ENCODE data around the gene AMT. TPM values are rescaled to one million over a fixed set of nuclear protein-coding genes. Genes with fewer than 3 reads are reported as not detected.

The AMT gene
- total RNA-seq, 1 experiment from 2014 or later: 1.3 TPM

- H3K4me1 ChIP-seq (ENCODE audit: insufficient read depth, low read length, poor library complexity, severe bottlenecking): no peaks in the 10 kb centered on the region
- intact Hi-C loops (cut with micrococcal nuclease; ENCODE audit: unreplicated experiment): no loop called here
- ChIA-PET POLR2A (ENCODE audit: low non-redundant PET) (no interaction called here), CTCF (interaction anchor here (1.8 kb wide), 1 partner anchor 11 kb away, joined by 5 read pairs; no protein-coding TSS in a partner anchor)
- TF ChIP-seq CTCF (conservative IDR thresholded peaks at IDR 0.05; ENCODE audit: low read depth, low read length) (no peak), EZH2 (IDR thresholded peaks at IDR 0.05; ENCODE audit: borderline replicate concordance, low read depth, low read length, poor library complexity, severe bottlenecking) (no peak)
- H3K27me3 ChIP-seq (replicated peaks; ENCODE audit: insufficient read depth, low read depth, low read length, poor library complexity): no peaks in the 10 kb centered on the region
- no peaks in the 10 kb centered on the region for H3K36me3 ChIP-seq (ENCODE audit: insufficient read depth, low read length, poor library complexity, severe bottlenecking)
- H3K27ac ChIP-seq (ENCODE audit: low read depth, low read length, poor library complexity, severe bottlenecking): no peak overlapping the region
- BruUV-seq (replicated peaks): no TSS peak
- no peaks in the 10 kb centered on the region for H3K9me3 ChIP-seq (ENCODE audit: low read depth, low read length, poor library complexity, severe bottlenecking)
- no peak for DNase-seq (ENCODE audit: low spot score)
- H3K4me3 ChIP-seq (ENCODE audit: low read depth, low read length, poor library complexity, severe bottlenecking): no peak overlapping the region
These were observed 38.1 kb upstream of the AMT start for GRCh38 chr3:49460188-49460890.

DNA sequence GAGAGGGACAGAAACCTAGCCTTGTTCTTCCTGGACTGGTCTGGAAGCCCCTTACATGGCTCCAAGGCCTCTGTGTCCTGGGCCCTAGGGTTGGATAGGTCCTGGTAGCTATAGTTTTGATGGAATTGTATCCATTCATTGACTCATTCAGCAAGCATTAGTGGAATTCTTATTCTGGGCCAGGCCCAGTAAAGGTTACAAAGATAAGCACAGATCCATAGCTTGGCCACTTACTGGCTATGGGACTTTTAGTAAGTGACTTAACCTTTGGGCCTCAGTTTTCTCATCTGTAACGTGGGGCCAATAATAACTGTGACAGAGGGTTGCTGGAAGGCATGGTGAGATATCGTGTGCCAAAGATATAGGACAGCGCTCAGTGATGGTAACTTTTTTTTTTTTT, 34.2 kb upstream of the AMT start:
- CTCF ChIA-PET: interaction anchor here (0.6 kb wide), 1 partner anchor 14 kb away, joined by 3 read pairs; the partner anchor contains the start of gene DAG1
- no peak for DNase-seq (ENCODE audit: low spot score)
- BruUV-seq (replicated peaks): no TSS peak
- no peak for TF ChIP-seq EZH2 (IDR thresholded peaks at IDR 0.05; ENCODE audit: borderline replicate concordance, low read depth, low read length, poor library complexity, severe bottlenecking)
- TF ChIP-seq CTCF (conservative IDR thresholded peaks at IDR 0.05; ENCODE audit: low read depth, low read length): no peak
- Histone ChIP-seq H3K4me1 (ENCODE audit: insufficient read depth, low read length, poor library complexity, severe bottlenecking) (no peaks in the 10 kb centered on the region), H3K27ac (ENCODE audit: low read depth, low read length, poor library complexity, severe bottlenecking) (no peak overlapping the region), H3K4me3 (ENCODE audit: low read depth, low read length, poor library complexity, severe bottlenecking) (no peak overlapping the region), H3K9me3 (ENCODE audit: low read depth, low read length, poor library complexity, severe bottlenecking) (no peaks in the 10 kb centered on the region), H3K27me3 (replicated peaks; ENCODE audit: insufficient read depth, low read depth, low read length, poor library complexity) (no peaks in the 10 kb centered on the region), H3K36me3 (ENCODE audit: insufficient read depth, low read length, poor library complexity, severe bottlenecking) (no peaks in the 10 kb centered on the region)
- intact Hi-C loops (cut with micrococcal nuclease; ENCODE audit: unreplicated experiment): no loop called here
- POLR2A ChIA-PET (ENCODE audit: low non-redundant PET): no interaction called here

GRCh38 chr3:49454898-49455681, 32.8 kb upstream of the AMT start:
- Histone ChIP-seq H3K27ac (ENCODE audit: low read depth, low read length, poor library complexity, severe bottlenecking) (no peak overlapping the region), H3K4me1 (ENCODE audit: insufficient read depth, low read length, poor library complexity, severe bottlenecking) (no peaks in the 10 kb centered on the region), H3K36me3 (ENCODE audit: insufficient read depth, low read length, poor library complexity, severe bottlenecking) (no peaks in the 10 kb centered on the region), H3K27me3 (replicated peaks; ENCODE audit: insufficient read depth, low read depth, low read length, poor library complexity) (no peaks in the 10 kb centered on the region), H3K4me3 (ENCODE audit: low read depth, low read length, poor library complexity, severe bottlenecking) (no peak overlapping the region), H3K9me3 (ENCODE audit: low read depth, low read length, poor library complexity, severe bottlenecking) (no peaks in the 10 kb centered on the region)
- ChIA-PET POLR2A (ENCODE audit: low non-redundant PET) (no interaction called here), CTCF (no interaction called here)
- TF ChIP-seq EZH2 (IDR thresholded peaks at IDR 0.05; ENCODE audit: borderline replicate concordance, low read depth, low read length, poor library complexity, severe bottlenecking) (no peak), CTCF (conservative IDR thresholded peaks at IDR 0.05; ENCODE audit: low read depth, low read length) (no peak)
- peak; percentile 28 for DNase-seq (ENCODE audit: low spot score)
- intact Hi-C loops (cut with micrococcal nuclease; ENCODE audit: unreplicated experiment): no loop called here
- BruUV-seq (replicated peaks): no TSS peak

Measured in A673 (cell line).